Fibroblast of pulmonary artery (primary cell): Measurements from ENCODE around the gene DNLZ.
A peak's percentile ranks its signal among the peaks of the same experiment; 100 is the strongest.

Source experiments
- DNase-seq: peaks from one replicate; pipeline ENCODE4 v3.0.0-alpha.2; 2010; ENCODE audit warnings: low read depth
- H3K4me3 ChIP-seq: replicated peaks from 2 replicates; pipeline ENCODE4 v1.5.1; 2011; ENCODE audit warnings: low read depth, mild to moderate bottlenecking, control low read depth, low read length, moderate library complexity
- CTCF ChIP-seq: IDR thresholded peaks from 2 replicates; pipeline ENCODE4 v1.5.1; 2011; ENCODE audit warnings: mild to moderate bottlenecking, control low read depth, low read length, inconsistent platforms; ENCODE audit errors: missing control alignments

DNLZ gene

DNA sequence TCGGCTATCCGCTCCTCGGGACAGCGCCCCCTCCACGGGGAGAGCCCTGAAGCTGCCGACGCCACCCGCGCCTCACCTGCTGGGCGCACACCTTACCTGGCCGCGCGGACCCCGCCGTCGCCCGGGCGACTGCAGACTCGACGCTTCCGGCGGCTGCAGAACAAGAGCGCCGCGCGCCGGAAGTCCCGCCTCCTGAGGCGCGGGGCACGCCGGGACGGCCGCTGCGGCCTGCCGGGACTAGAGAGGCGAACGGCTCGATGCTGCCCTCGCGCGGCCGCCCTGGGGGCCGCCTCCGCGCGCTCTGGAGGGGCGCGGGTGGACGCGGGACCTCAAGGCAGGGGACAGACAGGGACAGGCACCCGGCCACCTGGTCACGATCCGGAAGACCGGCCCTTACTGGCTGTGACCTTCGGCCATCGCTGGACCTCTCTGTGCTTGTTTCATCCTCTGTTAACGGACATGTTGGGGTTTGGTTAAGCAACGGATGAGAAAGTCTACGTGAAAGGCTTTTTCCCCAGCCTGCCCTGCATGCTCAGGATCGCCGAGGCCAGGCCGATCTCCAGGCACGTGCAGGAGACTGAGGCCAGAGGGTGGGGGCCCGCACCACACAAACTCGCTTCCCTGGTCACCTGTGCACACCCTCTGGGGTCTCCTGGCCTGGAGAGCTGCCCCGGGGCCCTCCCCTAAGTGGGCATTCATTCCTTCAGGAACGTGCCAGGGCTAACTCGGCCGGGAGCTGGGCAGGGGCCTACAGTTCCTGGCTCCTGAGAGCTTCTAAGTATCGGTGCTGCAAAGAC lies 36.7 kb upstream of the DNLZ start, which contains the start of gene SNAPC4:
TSS of gene SNAPC4 (minus strand) at position 133 of the 797 bp plus-strand sequence. CDS start 1,742 bp downstream, outside the sequence.
- TF ChIP-seq CTCF = peak; percentile 32
- H3K4me3 ChIP-seq = peak within 1 kb of the TSS; percentile 76
- peak; percentile 86 for DNase-seq

GRCh38 chr9:136399176-136400037 lies 35.9 kb upstream of the DNLZ start:
- no peak for TF ChIP-seq CTCF
- DNase-seq = peak; percentile 22
- peak overlapping the region; percentile 76 for H3K4me3 ChIP-seq

DNA sequence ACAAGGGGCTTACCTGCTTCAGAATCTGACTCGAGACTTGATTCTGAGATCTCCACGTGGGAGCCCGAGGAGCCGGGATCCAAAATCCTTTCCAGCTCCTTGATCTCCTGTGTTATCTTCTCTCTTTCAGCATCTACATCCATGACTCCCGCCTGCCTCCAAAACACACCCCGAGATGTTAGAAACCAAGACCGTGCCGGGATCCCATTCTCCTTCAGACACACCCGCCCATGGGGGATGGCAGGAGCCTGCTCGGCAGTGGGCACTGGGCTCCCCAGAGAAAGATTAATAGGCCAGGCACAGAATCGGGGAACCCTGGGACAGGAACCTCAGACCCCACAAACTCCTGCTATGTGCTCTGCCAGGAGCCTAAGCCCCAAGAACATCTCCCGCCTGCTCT lies 34.7 kb upstream of the DNLZ start:
- no peak for TF ChIP-seq CTCF
- no peak for DNase-seq
- H3K4me3 ChIP-seq = peak overlapping the region; percentile 76

DNA sequence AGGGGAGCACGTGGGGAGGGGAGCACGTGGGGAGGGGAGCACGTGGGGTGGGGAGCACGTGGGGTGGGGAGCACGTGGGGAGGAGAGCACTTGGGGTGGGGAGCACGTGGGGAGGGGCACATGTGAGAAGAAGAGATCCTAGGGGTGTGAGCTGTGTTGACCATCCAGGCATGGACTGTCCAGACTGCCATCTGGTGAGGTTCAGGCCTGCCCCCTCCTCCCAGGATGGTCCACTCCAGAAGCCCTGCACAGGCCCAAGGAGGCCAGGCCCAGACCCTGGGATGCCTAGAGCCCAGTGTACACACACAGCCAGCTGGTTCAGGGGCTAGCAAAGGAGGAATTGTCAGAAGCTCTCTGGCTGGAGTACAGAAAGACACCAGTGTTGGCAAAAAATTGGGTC lies 34.1 kb upstream of the DNLZ start:
- no peak overlapping the region for H3K4me3 ChIP-seq
- no peak for TF ChIP-seq CTCF
- DNase-seq = no peak

GRCh38 chr9:136396219-136396515 lies 32.6 kb upstream of the DNLZ start:
- H3K4me3 ChIP-seq = no peak overlapping the region
- no peak for DNase-seq
- no peak for TF ChIP-seq CTCF

DNA sequence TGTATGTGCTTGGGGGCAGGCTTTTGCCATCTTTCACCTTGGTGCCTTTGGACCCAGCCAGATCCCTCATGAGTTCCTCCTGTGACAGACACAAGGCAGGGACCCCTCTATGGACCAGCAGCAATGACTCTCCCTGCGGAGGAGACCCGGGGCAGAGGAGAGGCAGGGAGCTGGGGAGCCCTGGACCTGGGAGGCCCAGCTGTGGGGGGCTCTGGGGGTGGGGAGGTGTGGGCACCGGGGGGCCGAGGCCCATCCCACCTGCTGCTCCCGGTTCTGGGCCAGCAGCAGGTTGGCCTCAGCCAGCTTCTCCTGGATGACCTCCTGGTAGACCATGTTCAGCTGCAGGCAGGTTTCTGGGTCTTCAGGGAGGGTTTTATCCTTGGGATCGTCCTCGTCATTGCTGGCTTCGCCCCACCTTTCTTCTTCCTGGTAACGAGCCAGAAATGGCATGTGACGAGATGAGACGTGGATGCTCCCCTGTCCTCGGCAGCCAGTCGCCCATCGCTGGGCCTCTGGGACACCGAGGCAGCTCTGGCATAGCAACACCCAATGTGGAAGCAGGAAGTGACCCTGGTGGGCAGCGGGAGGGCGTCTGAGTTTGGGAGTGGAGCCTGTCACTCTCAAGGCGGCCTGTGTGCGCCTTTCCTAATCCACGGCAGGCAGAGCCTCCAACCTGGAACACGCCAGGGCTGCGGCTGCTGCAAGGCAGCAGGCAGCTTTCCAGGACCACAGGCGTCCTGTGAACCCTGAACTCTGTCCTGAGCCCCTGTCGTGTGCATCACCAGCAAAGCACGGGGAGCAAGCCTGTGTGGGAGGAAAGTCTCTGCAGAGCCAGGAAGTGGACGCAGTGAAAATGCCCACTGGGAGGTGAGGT lies 32.0 kb upstream of the DNLZ start:
- TF ChIP-seq CTCF = no peak
- no peak for DNase-seq
- no peak overlapping the region for H3K4me3 ChIP-seq
